ENCODE measurements around the gene NUDT22. TPM values are rescaled to one million over a fixed set of nuclear protein-coding genes. Genes with fewer than 3 reads are reported as not detected.

Gene NUDT22
- polyA plus RNA-seq, 1 donor (not counting 4 experiments of a cell fraction or from before 2014, with no cell fraction given) = 31.1 TPM

DNA sequence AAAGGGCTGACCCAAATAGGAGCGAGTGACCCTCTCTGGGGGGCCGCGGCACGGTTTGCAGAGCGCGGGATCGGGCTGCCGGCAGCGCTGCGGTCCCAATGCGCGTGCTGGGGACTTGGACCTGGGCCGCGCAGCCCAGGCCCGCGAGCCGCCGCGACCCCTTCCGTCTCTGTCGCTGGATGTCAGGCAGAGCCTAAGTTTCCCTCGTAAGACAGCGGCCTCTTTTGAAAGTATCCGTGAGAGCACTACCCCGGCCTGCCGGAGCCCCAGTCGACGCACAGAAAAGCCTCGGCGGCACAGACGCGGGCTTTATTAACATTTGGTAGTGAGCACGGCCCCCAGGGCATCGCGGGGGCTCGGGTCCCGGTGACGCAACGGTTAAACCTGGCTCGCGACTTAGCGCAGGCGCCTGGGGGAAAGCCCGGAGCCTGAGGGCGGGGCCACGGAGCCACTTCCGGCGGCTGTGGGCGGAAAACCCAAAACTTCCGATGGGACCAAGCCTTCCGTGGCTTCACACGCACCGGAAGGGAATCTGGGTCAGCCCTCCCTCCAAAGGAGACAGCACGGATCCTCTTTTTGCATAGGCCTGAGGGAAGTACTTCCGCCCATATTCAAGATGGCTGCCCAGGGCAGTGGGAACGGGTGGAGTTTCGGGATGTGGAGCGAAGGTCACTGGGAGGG, 43.6 kb downstream of the NUDT22 start:
- dilution Hi-C loops (cut with MboI; ENCODE audit: extremely low pct_ligation_motif_present, low sequenced_read_pairs) = no loop called here
- Histone ChIP-seq H3K9me1 (ENCODE audit: control insufficient read depth, extremely low read depth, insufficient read depth, low read length) (no peaks in the 10 kb centered on the region), H2AFZ (ENCODE audit: control insufficient read depth, low read length) (no peak overlapping the region), H3K27me3 (ENCODE audit: control insufficient read depth, extremely low read depth, insufficient read depth, low read length) (no peaks in the 10 kb centered on the region), H3K79me2 (ENCODE audit: control insufficient read depth, insufficient read depth, low read length) (no peaks in the 10 kb centered on the region), H3K36me3 (ENCODE audit: control insufficient read depth in 2 of 2, extremely low read depth in 1 of 2, insufficient read depth in 2 of 2, low read length in 2 of 2) (peaks cover 10 to 27% of the 10 kb centered on the region in 2 experiments), H3K9me3 (ENCODE audit: control insufficient read depth, low read depth, low read length) (no peaks in the 10 kb centered on the region), H4K20me1 (ENCODE audit: control insufficient read depth, extremely low read depth, insufficient read depth, low read length) (no peaks in the 10 kb centered on the region), H3K4me3 (ENCODE audit: control insufficient read depth in 2 of 3, extremely low read depth in 1 of 3, insufficient read depth in 2 of 3, low read depth in 1 of 3, low read length in 3 of 3) (peak overlapping the region; percentile 35 to 76 (median 70)), H3K4me1 (ENCODE audit: control insufficient read depth, extremely low read depth, insufficient read depth, low read length) (peaks cover 55% of the 10 kb centered on the region), H3K9ac (ENCODE audit: control insufficient read depth, extremely low read depth, insufficient read depth, low read length) (peak overlapping the region; percentile 72), H3K4me2 (ENCODE audit: control insufficient read depth, extremely low read depth, insufficient read depth, low read depth, low read length) (peak overlapping the region; percentile 87), H3K27ac (ENCODE audit: control insufficient read depth, insufficient read depth, low read length) (peak overlapping the region; percentile 78)
- DNase-seq (ENCODE audit: low read depth, low spot score) (peak; percentile 97), FAIRE-seq (no peak)
- TF ChIP-seq EZH2 (IDR thresholded peaks at IDR 0.05; ENCODE audit: low read length) = no peak
- no peak for TF ChIP-seq CTCF (optimal IDR thresholded peaks at IDR 0.05 in 1 of 3, IDR thresholded peaks at IDR 0.05 in 1 of 3, conservative IDR thresholded peaks at IDR 0.05 in 1 of 3; ENCODE audit: extremely low read depth in 1 of 3, insufficient read depth in 2 of 3, low read length in 3 of 3)

GRCh38 chr11:64275031-64275800, 49.1 kb downstream of the NUDT22 start:
- peaks cover 6 to 9% of the 10 kb centered on the region in 2 experiments for H3K36me3 ChIP-seq (ENCODE audit: control insufficient read depth in 2 of 2, extremely low read depth in 1 of 2, insufficient read depth in 2 of 2, low read length in 2 of 2)
- no peak overlapping the region for H3K9ac ChIP-seq (ENCODE audit: control insufficient read depth, extremely low read depth, insufficient read depth, low read length)
- DNase-seq (ENCODE audit: low read depth, low spot score) (no peak), FAIRE-seq (no peak)
- no peaks in the 10 kb centered on the region for H4K20me1 ChIP-seq (ENCODE audit: control insufficient read depth, extremely low read depth, insufficient read depth, low read length)
- no peak overlapping the region for H2AFZ ChIP-seq (ENCODE audit: control insufficient read depth, low read length)
- no peaks in the 10 kb centered on the region for H3K9me3 ChIP-seq (ENCODE audit: control insufficient read depth, low read depth, low read length)
- no peak overlapping the region for H3K4me3 ChIP-seq (ENCODE audit: control insufficient read depth in 2 of 3, extremely low read depth in 1 of 3, insufficient read depth in 2 of 3, low read depth in 1 of 3, low read length in 3 of 3)
- H3K27ac ChIP-seq (ENCODE audit: control insufficient read depth, insufficient read depth, low read length) = no peak overlapping the region
- dilution Hi-C loops (cut with MboI; ENCODE audit: extremely low pct_ligation_motif_present, low sequenced_read_pairs) = no loop called here
- no peaks in the 10 kb centered on the region for H3K9me1 ChIP-seq (ENCODE audit: control insufficient read depth, extremely low read depth, insufficient read depth, low read length)
- TF ChIP-seq CTCF (optimal IDR thresholded peaks at IDR 0.05 in 1 of 3, IDR thresholded peaks at IDR 0.05 in 1 of 3, conservative IDR thresholded peaks at IDR 0.05 in 1 of 3; ENCODE audit: extremely low read depth in 1 of 3, insufficient read depth in 2 of 3, low read length in 3 of 3) = no peak
- no peak overlapping the region for H3K4me2 ChIP-seq (ENCODE audit: control insufficient read depth, extremely low read depth, insufficient read depth, low read depth, low read length)
- no peaks in the 10 kb centered on the region for H3K27me3 ChIP-seq (ENCODE audit: control insufficient read depth, extremely low read depth, insufficient read depth, low read length)
- peaks cover 7% of the 10 kb centered on the region for H3K79me2 ChIP-seq (ENCODE audit: control insufficient read depth, insufficient read depth, low read length)
- H3K4me1 ChIP-seq (ENCODE audit: control insufficient read depth, extremely low read depth, insufficient read depth, low read length) = peaks cover 31% of the 10 kb centered on the region
